ENCODE results near the gene EMILIN3. TPM values are rescaled to one million over a fixed set of nuclear protein-coding genes. Genes with fewer than 3 reads are reported as not detected.

The EMILIN3 gene
- total and polyA plus RNA-seq, 2 donors (not counting 3 experiments of a cell fraction or from before 2014, with no cell fraction given) = 0.15 TPM; not detected in 1

DNA sequence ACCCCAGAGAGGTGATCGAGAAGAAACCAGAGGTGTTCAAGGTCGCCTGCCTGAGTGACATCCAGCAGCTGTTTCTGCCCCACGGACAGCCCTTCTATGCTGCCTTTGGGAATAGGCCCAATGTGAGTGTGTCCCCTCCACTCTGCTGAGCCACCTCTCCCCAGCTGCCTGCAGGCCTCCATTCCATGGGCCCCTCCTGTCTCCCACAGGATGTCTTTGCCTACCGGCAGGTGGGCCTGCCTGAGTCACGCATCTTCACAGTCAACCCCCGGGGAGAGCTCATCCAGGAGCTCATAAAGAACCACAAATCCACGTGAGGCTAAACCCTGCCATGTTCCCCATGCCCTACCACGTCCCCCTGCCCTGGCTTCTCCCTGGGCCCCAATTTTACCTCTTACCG lies 8.4 kb downstream of the EMILIN3 start:
- dilution Hi-C loops (cut with MboI; ENCODE audit: extremely low pct_ligation_motif_present, low sequenced_read_pairs) (no loop called here), intact Hi-C loops (cut with micrococcal nuclease) (no loop called here)
- no peak for FAIRE-seq
- Histone ChIP-seq H3K36me3 (ENCODE audit: control insufficient read depth in 2 of 2, extremely low read depth in 1 of 2, insufficient read depth in 2 of 2, low read length in 2 of 2) (no peaks in the 10 kb centered on the region), H3K4me3 (replicated peaks in 1 of 3; ENCODE audit: insufficient read depth in 1 of 3, low read depth in 1 of 3, low read length in 3 of 3) (no peak overlapping the region), H3K9me1 (replicated peaks; ENCODE audit: control insufficient read depth, extremely low read depth, insufficient read depth, low read length) (no peaks in the 10 kb centered on the region), H3K4me1 (ENCODE audit: control insufficient read depth, extremely low read depth, insufficient read depth, low read length) (no peaks in the 10 kb centered on the region), H2AFZ (ENCODE audit: low read depth, low read length) (no peak overlapping the region), H3K79me2 (ENCODE audit: control insufficient read depth, insufficient read depth, low read length) (no peaks in the 10 kb centered on the region), H3K27me3 (ENCODE audit: control insufficient read depth in 2 of 2, insufficient read depth in 2 of 2, low read length in 2 of 2) (no peaks in the 10 kb centered on the region), H3K27ac (ENCODE audit: insufficient read depth, low read depth, low read length) (no peak overlapping the region), H4K20me1 (replicated peaks; ENCODE audit: control insufficient read depth, extremely low read depth, insufficient read depth, low read length) (no peaks in the 10 kb centered on the region), H3K4me2 (ENCODE audit: insufficient read depth, low read length) (no peak overlapping the region), H3K9ac (replicated peaks; ENCODE audit: extremely low read depth, insufficient read depth, low read length) (no peak overlapping the region), H3K9me3 (replicated peaks; ENCODE audit: control insufficient read depth, insufficient read depth, low read length) (no peaks in the 10 kb centered on the region)
- BruUV-seq (replicated peaks) = no TSS peak
- TF ChIP-seq POLR2AphosphoS5 (IDR thresholded peaks at IDR 0.05; ENCODE audit: insufficient read depth, low read depth, low read length) (no peak), FOS (IDR thresholded peaks at IDR 0.05; ENCODE audit: borderline replicate concordance, insufficient read depth, low read length) (no peak), MYC (IDR thresholded peaks at IDR 0.05; ENCODE audit: low read depth, low read length) (no peak), EZH2 (IDR thresholded peaks at IDR 0.05; ENCODE audit: borderline replicate concordance, low read depth, low read length, severe bottlenecking) (no peak), POLR2A (IDR thresholded peaks at IDR 0.05; ENCODE audit: low read depth, low read length) (no peak), GATA2 (IDR thresholded peaks at IDR 0.05; ENCODE audit: insufficient read depth, insufficient read length, low read depth, low read length) (no peak), JUN (IDR thresholded peaks at IDR 0.05; ENCODE audit: borderline replicate concordance, insufficient read depth, insufficient read length, low read depth) (no peak)
- TF ChIP-seq, protein P1, sequence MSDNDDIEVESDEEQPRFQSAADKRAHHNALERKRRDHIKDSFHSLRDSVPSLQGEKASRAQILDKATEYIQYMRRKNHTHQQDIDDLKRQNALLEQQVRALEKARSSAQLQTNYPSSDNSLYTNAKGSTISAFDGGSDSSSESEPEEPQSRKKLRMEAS (IDR thresholded peaks at IDR 0.05; ENCODE audit: insufficient read depth, insufficient read length) = no peak
- TF ChIP-seq, protein P2, sequence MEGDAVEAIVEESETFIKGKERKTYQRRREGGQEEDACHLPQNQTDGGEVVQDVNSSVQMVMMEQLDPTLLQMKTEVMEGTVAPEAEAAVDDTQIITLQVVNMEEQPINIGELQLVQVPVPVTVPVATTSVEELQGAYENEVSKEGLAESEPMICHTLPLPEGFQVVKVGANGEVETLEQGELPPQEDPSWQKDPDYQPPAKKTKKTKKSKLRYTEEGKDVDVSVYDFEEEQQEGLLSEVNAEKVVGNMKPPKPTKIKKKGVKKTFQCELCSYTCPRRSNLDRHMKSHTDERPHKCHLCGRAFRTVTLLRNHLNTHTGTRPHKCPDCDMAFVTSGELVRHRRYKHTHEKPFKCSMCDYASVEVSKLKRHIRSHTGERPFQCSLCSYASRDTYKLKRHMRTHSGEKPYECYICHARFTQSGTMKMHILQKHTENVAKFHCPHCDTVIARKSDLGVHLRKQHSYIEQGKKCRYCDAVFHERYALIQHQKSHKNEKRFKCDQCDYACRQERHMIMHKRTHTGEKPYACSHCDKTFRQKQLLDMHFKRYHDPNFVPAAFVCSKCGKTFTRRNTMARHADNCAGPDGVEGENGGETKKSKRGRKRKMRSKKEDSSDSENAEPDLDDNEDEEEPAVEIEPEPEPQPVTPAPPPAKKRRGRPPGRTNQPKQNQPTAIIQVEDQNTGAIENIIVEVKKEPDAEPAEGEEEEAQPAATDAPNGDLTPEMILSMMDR (IDR thresholded peaks at IDR 0.05; ENCODE audit: extremely low read depth in 1 of 2, insufficient read depth in 1 of 2, low read depth in 1 of 2, low read length in 2 of 2) = no peak
- CTCF ChIA-PET = interaction anchor here (0.6 to 1.7 kb wide), 7 partner anchors 9 to 186 kb away, joined by 3 to 8 read pairs (median 4); partner anchors contain the start of gene LPIN3
- no peak for DNase-seq (ENCODE audit: low read depth, low spot score)
- POLR2A ChIA-PET = interaction anchor here (0.7 kb wide), 1 partner anchor 29 kb away, joined by 6 read pairs; no protein-coding TSS in a partner anchor
